Karpas-422 (cell line): ENCODE measurements around the gene EIF2S3. TPM values are rescaled to one million over a fixed set of nuclear protein-coding genes. Genes with fewer than 3 reads are reported as not detected.

Experiments
- DNase-seq: peaks from one replicate; pipeline ENCODE4 v3.0.0-alpha.2; 2015
- H2AFZ ChIP-seq: fragments of 200-600 bp; sonication (generic); 2 replicates; pipeline ENCODE4 v1.6.1; 2014; ENCODE audit warnings: antibody characterized with exemption, low read length, mixed read lengths
- H3K27ac ChIP-seq: fragments of 200-600 bp; sonication (generic); 2 replicates; pipeline ENCODE4 v1.5.1; 2014; ENCODE audit warnings: mild to moderate bottlenecking, low read length, moderate library complexity
- H3K27me3 ChIP-seq: fragments of 200-600 bp; sonication (generic); 2 replicates; pipeline ENCODE4 v1.6.1; 2014; ENCODE audit warnings: low read length, mixed read lengths
- H3K36me3 ChIP-seq: fragments of 200-600 bp; sonication (generic); 2 replicates; pipeline ENCODE4 v1.6.1; 2014; ENCODE audit warnings: low read length, mixed read lengths; ENCODE audit not compliant: insufficient read depth
- H3K4me1 ChIP-seq: fragments of 200-600 bp; sonication (generic); 2 replicates; pipeline ENCODE4 v1.6.1; 2014; ENCODE audit warnings: mild to moderate bottlenecking, low read length, mixed read lengths
- H3K4me2 ChIP-seq: fragments of 200-600 bp; sonication (generic); 2 replicates; pipeline ENCODE4 v1.6.1; 2014; ENCODE audit warnings: low read length, low read depth, mild to moderate bottlenecking; ENCODE audit not compliant: poor library complexity, severe bottlenecking
- H3K4me3 ChIP-seq: fragments of 200-600 bp; sonication (generic); 2 replicates; pipeline ENCODE4 v1.5.1; 2014; ENCODE audit warnings: mild to moderate bottlenecking, antibody characterized with exemption, low read length, mixed read lengths
- H3K79me2 ChIP-seq: fragments of 200-600 bp; sonication (generic); 2 replicates; pipeline ENCODE4 v1.6.1; 2014; ENCODE audit warnings: mild to moderate bottlenecking, low read length, mixed read lengths
- H3K9ac ChIP-seq: fragments of 200-600 bp; sonication (generic); 2 replicates; pipeline ENCODE4 v1.6.0; 2014; ENCODE audit warnings: low read length
- H3K9me2 ChIP-seq: fragments of 200-600 bp; sonication (generic), shearing (Covaris generic); replicated peaks from 2 replicates; pipeline ENCODE4 v1.6.0; 2014; ENCODE audit warnings: mild to moderate bottlenecking, low read length, moderate library complexity; ENCODE audit not compliant: insufficient read depth
- H3K9me3 ChIP-seq: fragments of 300-700, 200-600 bp; sonication (generic); 2 replicates; pipeline ENCODE4 v1.6.1; 2014; ENCODE audit warnings: low read length, mixed read lengths
- H4K20me1 ChIP-seq: fragments of 200-600 bp; sonication (generic); 2 replicates; pipeline ENCODE4 v1.6.1; 2014; ENCODE audit warnings: mild to moderate bottlenecking, antibody characterized with exemption, low read length, low read depth; ENCODE audit not compliant: insufficient read depth
- total RNA-seq: library from RNA; depleted of rRNA; stranded (reverse); fragments of >200 nt; shearing (Covaris generic); gene quantifications from 2 replicates; pipeline ENCODE4 v1.2.3, GENCODE V29; 2014; ENCODE audit warnings: low replicate concordance

Gene EIF2S3
- total RNA-seq, 1 experiment from 2014 or later: 198 TPM

DNA sequence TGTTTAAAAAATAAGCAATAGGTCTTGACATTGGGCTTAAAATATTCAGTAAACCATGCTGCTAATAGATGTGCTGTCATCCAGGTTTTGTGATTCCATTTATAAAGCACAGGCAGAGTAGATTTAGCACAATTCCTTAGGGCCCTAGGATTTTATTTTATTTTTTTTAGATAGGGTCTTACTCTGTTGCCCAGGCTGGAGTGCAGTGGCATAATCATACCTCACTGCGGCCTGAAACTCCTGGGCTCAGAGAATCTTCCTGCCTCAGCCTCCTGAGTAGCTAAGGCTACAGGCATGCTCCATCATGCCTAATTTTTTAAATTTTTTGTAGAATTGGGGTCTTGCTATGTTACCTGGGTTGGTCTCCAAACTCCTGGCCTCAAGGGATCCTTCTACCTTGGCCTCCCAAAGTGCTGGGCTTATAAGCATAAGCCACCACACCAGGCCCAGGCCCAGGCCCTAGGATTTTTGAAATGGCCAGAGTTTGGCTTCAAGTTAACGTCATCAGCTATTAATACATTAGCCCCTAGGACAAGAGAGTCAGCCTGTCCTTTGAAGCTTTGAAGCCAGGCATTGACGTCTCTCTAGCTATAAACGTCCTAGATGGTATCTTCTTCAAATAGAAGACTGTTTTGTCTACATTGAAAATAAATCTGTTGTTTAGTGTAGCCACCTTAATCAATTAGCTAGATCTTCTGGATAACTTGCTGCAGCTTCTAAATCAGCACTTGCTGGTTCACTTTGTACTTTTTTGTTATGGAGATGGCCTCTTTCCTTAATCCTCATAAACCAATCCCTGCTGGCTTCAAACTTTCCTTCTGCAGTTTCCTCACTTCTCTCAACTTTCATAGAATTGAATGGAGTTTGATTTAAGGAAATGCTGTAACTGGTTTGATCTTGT lies 35.8 kb downstream of the EIF2S3 start:
- Histone ChIP-seq H3K9ac (no peak overlapping the region), H3K27me3 (no peaks in the 10 kb centered on the region), H3K9me3 (no peaks in the 10 kb centered on the region)

GRCh38 chrX:24093746-24094145 lies 39.0 kb downstream of the EIF2S3 start:
- no peak overlapping the region for H3K9ac ChIP-seq
- no peaks in the 10 kb centered on the region for H3K9me2 ChIP-seq
- H3K9me3 ChIP-seq: no peaks in the 10 kb centered on the region
- no peaks in the 10 kb centered on the region for H3K79me2 ChIP-seq
- H3K27me3 ChIP-seq: no peaks in the 10 kb centered on the region
- no peaks in the 10 kb centered on the region for H4K20me1 ChIP-seq
- no peaks in the 10 kb centered on the region for H3K36me3 ChIP-seq
- no peak overlapping the region for H2AFZ ChIP-seq
- H3K27ac ChIP-seq: no peak overlapping the region
- no peaks in the 10 kb centered on the region for H3K4me1 ChIP-seq
- no peak overlapping the region for H3K4me2 ChIP-seq
- no peak for DNase-seq
- no peak overlapping the region for H3K4me3 ChIP-seq

More for the DNA sequence above, 35.8 kb downstream of the EIF2S3 start:
- Histone ChIP-seq H3K4me2 (no peak overlapping the region), H3K27ac (no peak overlapping the region), H3K36me3 (no peaks in the 10 kb centered on the region), H3K79me2 (no peaks in the 10 kb centered on the region), H3K9me2 (no peaks in the 10 kb centered on the region), H2AFZ (no peak overlapping the region), H4K20me1 (no peaks in the 10 kb centered on the region), H3K4me1 (no peaks in the 10 kb centered on the region), H3K4me3 (no peak overlapping the region)
- no peak for DNase-seq

GRCh38 chrX:24097741-24098260 lies 43.0 kb downstream of the EIF2S3 start:
- Histone ChIP-seq H3K4me1 (0 out of 2 replicates have a peak, but pooled peaks cover 3% of the 10 kb centered on the region), H3K9ac (no peak overlapping the region), H3K9me3 (no peaks in the 10 kb centered on the region), H3K79me2 (no peaks in the 10 kb centered on the region), H2AFZ (no peak overlapping the region), H3K4me2 (no peak overlapping the region), H3K27me3 (no peaks in the 10 kb centered on the region), H4K20me1 (no peaks in the 10 kb centered on the region), H3K9me2 (no peaks in the 10 kb centered on the region), H3K27ac (no peak overlapping the region), H3K36me3 (no peaks in the 10 kb centered on the region), H3K4me3 (no peak overlapping the region)
- no peak for DNase-seq

DNA sequence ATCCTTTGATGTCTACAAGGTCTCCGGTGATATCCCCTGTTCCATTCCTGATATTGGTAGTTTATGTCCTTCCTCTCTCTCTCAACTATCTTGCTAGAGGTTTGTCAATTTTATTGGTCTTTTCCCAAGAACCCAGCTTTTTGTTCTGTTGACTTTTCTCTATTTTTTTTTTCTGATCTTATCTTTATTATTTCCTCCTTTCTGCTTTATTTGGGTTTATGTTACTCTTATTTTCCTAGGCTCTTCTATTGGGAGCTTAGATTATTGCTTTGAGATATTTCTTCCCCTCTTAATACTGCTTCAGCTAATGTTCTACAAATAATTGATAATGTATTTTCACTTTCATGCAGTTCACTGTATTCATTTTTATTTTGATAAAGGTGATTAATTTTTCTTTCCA lies 44.2 kb downstream of the EIF2S3 start:
- H3K9me2 ChIP-seq: no peaks in the 10 kb centered on the region
- H3K9ac ChIP-seq: no peak overlapping the region
- no peaks in the 10 kb centered on the region for H3K27me3 ChIP-seq
- DNase-seq: no peak
- no peaks in the 10 kb centered on the region for H3K79me2 ChIP-seq
- 0 out of 2 replicates have a peak, but pooled peaks cover 3% of the 10 kb centered on the region for H3K4me1 ChIP-seq
- H3K4me3 ChIP-seq: no peak overlapping the region
- no peaks in the 10 kb centered on the region for H3K36me3 ChIP-seq
- no peaks in the 10 kb centered on the region for H4K20me1 ChIP-seq
- H2AFZ ChIP-seq: no peak overlapping the region
- no peaks in the 10 kb centered on the region for H3K9me3 ChIP-seq
- peak overlapping the region; percentile 13 for H3K4me2 ChIP-seq
- no peak overlapping the region for H3K27ac ChIP-seq

DNA sequence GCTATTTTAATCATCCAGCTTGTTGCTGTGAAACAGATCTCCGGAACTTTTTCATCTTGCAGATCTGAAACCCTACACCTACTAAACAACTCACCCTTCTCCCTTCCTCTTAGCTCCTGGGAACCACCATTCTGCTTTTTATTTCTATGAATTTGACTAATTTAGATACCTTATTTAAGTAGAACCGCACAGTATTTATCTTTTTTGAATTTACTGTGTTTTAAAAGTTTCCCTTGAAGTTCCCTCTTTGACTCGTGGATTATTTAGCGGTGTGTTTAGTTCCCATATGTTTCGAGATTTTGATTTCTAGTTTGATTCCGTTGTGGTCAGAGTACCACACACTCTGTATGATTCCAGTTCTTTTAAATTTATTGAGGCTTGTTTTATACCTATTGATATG lies 44.6 kb downstream of the EIF2S3 start:
- Histone ChIP-seq H3K79me2 (no peaks in the 10 kb centered on the region), H4K20me1 (no peaks in the 10 kb centered on the region), H2AFZ (peak overlapping the region; percentile 78; the same call in 1 of the 2 replicates), H3K9me3 (no peaks in the 10 kb centered on the region), H3K9me2 (no peaks in the 10 kb centered on the region), H3K4me2 (peak overlapping the region; percentile 13), H3K27me3 (no peaks in the 10 kb centered on the region), H3K27ac (no peak overlapping the region), H3K4me3 (no peak overlapping the region), H3K36me3 (no peaks in the 10 kb centered on the region), H3K4me1 (0 out of 2 replicates have a peak, but pooled peaks cover 3% of the 10 kb centered on the region), H3K9ac (no peak overlapping the region)
- DNase-seq: no peak

DNA sequence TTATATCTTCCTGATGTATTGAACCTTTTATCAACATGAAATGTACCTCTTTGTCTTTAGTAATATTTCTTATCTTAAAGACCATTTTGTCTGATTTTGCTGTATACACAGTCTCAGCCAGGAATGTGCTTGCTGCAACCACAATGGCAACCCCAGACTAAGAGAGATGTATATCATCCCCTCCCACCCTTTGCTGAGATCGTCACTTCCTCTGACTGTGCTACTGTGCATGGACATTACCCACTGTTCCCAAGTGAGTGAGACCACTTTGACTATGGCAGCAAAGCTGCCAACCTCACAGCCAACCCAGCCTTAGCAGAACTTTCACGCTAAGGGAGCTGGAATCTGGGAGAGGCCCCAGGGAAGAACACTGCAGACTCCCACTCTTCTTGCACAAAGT lies 46.0 kb downstream of the EIF2S3 start:
- Histone ChIP-seq H3K4me3 (no peak overlapping the region), H3K9ac (no peak overlapping the region), H2AFZ (no peak overlapping the region), H4K20me1 (no peaks in the 10 kb centered on the region), H3K27ac (no peak overlapping the region), H3K4me1 (0 out of 2 replicates have a peak, but pooled peaks cover 3% of the 10 kb centered on the region), H3K27me3 (no peaks in the 10 kb centered on the region), H3K36me3 (no peaks in the 10 kb centered on the region), H3K79me2 (no peaks in the 10 kb centered on the region), H3K9me2 (no peaks in the 10 kb centered on the region), H3K9me3 (no peaks in the 10 kb centered on the region), H3K4me2 (no peak overlapping the region)
- DNase-seq: no peak

GRCh38 chrX:24110069-24110468 lies 55.3 kb downstream of the EIF2S3 start:
- H3K36me3 ChIP-seq: no peaks in the 10 kb centered on the region
- H3K79me2 ChIP-seq: no peaks in the 10 kb centered on the region
- no peaks in the 10 kb centered on the region for H3K9me2 ChIP-seq
- H3K27me3 ChIP-seq: no peaks in the 10 kb centered on the region
- no peak overlapping the region for H2AFZ ChIP-seq
- H3K4me3 ChIP-seq: no peak overlapping the region
- no peak overlapping the region for H3K27ac ChIP-seq
- DNase-seq: no peak
- H3K4me1 ChIP-seq: no peaks in the 10 kb centered on the region
- H3K4me2 ChIP-seq: no peak overlapping the region
- no peaks in the 10 kb centered on the region for H3K9me3 ChIP-seq
- H3K9ac ChIP-seq: no peak overlapping the region
- H4K20me1 ChIP-seq: no peaks in the 10 kb centered on the region

DNA sequence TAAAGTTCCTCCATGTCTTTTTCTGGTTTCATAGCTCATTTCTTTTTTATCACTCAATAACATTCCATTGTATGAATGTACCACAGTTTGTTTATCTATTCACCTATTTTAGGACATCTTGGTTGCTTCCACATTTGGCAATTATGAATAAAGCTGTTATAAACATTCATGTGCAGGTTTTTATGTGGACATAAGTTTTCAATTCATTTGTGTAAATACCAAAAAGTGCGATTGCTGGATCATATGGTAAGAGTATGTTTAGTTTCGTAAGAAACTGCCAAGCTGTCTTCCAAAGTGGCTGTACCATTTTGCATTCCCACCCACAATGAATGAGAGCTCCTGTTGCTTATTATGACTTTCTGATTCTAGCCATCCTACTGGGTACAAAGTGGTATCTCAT lies 58.4 kb downstream of the EIF2S3 start:
- H3K27ac ChIP-seq: no peak overlapping the region
- no peaks in the 10 kb centered on the region for H3K79me2 ChIP-seq
- H3K4me1 ChIP-seq: no peaks in the 10 kb centered on the region; the same call in 1 of the 2 replicates
- H3K36me3 ChIP-seq: no peaks in the 10 kb centered on the region
- no peaks in the 10 kb centered on the region for H4K20me1 ChIP-seq
- no peak overlapping the region for H2AFZ ChIP-seq
- H3K9me2 ChIP-seq: no peaks in the 10 kb centered on the region
- DNase-seq: no peak
- no peaks in the 10 kb centered on the region for H3K9me3 ChIP-seq
- no peak overlapping the region for H3K4me2 ChIP-seq
- H3K9ac ChIP-seq: no peak overlapping the region
- no peaks in the 10 kb centered on the region for H3K27me3 ChIP-seq
- H3K4me3 ChIP-seq: no peak overlapping the region
